ENCODE measurements around the gene RTL10.

Gene RTL10, protein sequence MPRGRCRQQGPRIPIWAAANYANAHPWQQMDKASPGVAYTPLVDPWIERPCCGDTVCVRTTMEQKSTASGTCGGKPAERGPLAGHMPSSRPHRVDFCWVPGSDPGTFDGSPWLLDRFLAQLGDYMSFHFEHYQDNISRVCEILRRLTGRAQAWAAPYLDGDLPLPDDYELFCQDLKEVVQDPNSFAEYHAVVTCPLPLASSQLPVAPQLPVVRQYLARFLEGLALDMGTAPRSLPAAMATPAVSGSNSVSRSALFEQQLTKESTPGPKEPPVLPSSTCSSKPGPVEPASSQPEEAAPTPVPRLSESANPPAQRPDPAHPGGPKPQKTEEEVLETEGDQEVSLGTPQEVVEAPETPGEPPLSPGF

DNA sequence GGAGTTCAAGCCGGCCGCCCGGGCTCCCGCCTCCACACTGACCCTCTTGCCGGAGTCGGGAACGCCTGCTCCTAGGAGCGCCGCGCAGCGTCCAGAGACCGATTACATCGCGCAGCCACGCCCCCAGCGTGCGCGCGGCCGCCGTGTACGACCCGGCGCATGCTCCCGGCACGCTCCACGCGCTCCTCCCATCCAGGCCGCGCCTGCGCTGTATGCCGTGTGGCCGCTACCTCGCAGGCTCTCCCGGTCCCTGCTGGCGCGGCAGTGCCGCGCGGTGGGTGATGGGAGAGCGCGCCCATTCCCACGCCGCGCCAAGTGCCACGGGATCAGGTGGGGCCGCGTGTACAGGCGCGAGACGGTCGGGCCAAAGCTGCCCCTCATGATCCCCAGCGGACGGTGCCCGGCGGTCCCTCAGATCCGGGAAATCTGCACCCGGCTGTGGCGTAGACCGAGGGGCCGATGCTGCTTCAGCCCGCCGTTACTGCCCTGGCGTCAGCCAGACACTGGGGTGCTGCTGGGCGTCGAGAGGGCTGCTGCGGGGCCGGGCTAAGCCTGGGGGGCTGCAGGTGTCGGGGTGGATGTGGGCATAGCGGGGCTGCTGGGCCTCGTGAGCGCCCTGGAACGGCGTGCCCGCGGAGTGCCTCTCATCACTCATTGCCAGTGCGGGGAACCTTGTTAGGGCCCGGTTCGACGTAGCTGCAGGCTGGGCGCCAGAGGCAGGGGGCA is at the start of gene RTL10, which contains the start of gene GNB1L:
RTL10 (minus strand) TSS at position 97 of the 726 bp plus-strand sequence. CDS start 2,613 bp downstream, outside the sequence.
GNB1L (minus strand) TSS at position 97 of the 726 bp plus-strand sequence. CDS start 33,519 bp downstream, outside the sequence.
- DNase-seq (ENCODE audit: low read depth) = peak; percentile 90

DNA sequence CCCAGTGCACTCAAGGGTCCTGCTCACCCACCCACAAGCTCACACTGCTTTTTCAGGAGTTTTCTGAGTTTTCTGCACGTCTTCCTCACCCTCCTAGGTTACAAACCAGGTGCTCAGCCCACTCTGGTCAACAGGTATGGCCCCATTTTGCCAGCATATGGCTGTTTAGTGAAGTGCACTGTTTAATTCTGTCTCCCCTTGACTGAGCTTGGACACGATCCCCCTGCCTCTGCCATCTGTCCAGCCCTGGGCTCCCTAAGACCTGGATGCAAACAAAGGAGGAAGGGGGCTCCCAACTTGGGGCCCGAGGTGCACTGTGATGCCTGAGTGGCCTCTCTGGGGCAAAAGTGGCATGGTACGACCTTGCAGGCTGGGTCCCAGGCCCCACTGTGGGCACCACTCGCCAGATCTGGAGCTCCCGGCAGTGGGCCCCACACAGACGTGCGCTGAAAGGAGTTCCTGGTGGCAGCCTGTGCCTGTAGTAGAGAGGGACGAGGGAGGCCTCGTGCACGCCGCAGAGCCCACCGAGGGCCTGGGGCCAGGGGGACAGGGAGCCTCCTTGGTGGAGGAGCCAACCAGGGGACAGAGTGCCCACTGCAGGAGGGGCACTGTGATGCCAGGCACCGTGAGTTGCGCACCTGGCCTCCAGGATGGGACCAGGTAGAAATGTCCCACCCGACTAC is 49.6 kb upstream of the RTL10 start:
- DNase-seq (ENCODE audit: low read depth) = no peak

DNA sequence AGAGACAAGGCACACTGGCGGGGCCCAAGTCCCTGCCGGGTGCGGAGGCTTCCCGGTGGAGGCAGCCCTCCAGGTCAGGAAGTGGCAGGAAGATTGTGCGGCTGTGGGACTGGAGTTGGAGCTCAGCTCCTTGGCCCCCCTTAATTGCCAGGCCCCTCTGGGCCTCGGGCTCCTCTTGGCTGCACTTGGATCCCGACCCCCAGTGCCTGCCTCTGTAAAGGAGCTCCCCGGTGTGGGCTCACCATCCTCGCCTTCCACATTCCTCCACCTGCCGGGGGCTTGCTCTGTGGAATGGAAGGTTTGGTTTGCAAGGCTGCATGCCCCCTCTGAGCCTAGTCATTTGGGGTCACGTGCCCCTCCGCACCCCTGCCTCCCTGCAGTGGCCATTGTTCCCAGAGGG is 48.8 kb upstream of the RTL10 start:
- DNase-seq (ENCODE audit: low read depth) = no peak

DNA sequence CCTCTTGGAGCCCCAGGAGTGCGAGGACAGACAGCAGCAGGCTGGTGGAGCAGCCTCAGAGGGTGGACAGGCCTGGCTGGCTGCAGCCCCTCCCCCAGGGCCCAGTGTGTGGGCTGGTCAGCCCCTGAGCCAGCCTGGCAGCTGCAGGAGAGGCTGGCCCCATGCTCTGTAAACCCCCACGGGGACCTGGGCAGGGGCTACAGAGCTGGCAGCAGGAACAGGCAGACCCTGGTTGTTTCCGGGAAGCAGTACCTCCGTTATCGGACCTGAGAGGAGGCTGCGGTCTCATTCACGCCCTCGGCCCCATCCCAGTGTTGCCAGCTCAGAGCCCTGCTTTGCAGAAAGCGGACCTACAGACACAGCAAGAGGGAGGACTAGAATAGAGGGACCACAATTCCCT is 48.4 kb upstream of the RTL10 start:
- no peak for DNase-seq (ENCODE audit: low read depth)

DNA sequence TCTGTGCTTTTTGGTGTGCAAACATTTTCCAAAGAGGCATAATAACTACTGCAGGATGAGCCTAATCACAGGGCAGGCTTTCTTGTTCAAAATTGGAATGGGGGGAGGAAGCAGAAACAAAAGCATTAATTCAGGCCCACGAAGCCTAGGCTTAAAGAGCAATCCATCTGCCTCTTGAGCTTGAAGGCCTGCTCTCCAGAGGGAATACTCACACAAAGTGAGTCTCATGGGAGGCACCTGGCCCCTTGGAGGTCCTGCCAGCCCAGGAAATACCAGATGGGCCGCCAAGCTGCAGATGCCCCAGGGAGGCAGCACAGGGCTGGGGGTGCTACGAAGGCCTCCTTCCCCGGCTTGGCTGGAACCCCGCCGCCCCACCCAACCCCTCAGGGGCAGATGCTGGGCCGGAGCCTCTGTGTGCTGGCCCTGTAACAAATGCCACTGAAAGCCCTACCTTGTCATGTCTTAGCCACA is 47.6 kb upstream of the RTL10 start:
- DNase-seq (ENCODE audit: low read depth) = no peak

DNA sequence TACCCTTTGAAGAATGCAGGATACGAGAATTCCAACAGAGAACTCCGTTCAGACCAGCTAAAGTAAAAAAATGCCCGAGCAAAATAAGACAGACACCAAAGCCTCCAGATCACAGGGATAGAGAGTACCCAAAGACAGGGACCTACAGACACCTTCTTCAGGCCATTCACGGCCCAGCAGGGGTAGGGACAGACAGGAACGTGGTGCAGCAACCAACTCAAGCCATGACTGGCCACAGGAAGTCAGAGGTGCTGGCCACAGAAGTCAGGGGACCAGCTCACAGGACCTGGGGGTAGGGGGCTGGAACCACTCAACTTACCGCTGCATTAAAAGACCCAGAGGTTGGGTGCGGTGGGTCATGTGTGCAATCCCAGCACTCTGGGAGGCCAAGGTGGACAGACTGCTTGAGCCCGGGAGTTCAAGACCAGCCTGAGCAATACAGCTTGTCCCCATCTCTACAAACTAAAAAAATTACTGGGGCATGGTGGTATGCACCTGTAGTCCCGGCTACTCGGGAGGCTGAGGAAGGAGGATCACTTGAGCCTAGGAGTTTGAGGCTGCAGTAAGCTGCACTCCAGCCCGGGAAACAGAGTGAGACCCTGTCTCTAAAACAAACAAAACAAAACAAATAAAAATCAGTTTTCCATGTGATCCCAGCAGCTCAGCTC is 47.0 kb upstream of the RTL10 start:
- DNase-seq (ENCODE audit: low read depth) = no peak

DNA sequence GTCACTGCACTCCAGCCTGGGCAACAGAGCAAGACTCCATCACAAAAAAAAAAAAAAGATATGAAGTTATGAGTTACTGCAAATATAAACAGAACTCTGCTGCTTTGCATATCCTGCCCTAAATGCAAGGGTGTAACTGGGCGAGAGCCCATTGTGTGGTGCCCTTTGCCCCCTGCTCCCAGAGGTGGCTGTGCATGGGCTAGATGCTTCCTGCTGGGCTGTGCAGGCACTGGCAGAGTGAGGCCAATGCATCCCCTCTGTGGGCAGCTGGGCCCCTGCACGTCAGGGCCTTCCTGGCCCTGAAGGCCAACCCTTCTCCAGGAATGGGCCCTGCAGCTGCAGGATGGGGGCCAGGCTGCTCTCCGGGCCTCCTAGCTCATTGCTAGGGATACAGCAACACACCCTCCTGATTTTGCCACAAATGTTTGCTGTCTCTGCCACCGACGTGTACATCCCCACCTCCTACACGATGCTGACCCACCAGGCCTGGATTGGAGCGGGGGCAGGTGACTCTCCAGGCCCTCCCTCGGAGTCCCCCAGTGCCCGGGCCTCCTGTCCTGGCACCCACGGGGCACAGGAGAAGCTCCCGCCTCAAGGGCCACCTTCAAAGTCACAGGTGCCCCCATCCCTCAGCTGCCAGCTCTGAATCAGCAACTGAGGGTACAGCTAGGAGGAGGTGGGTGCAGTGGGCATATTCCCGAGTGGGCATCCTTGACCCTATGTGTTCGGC is 46.2 kb upstream of the RTL10 start:
- no peak for DNase-seq (ENCODE audit: low read depth)

DNA sequence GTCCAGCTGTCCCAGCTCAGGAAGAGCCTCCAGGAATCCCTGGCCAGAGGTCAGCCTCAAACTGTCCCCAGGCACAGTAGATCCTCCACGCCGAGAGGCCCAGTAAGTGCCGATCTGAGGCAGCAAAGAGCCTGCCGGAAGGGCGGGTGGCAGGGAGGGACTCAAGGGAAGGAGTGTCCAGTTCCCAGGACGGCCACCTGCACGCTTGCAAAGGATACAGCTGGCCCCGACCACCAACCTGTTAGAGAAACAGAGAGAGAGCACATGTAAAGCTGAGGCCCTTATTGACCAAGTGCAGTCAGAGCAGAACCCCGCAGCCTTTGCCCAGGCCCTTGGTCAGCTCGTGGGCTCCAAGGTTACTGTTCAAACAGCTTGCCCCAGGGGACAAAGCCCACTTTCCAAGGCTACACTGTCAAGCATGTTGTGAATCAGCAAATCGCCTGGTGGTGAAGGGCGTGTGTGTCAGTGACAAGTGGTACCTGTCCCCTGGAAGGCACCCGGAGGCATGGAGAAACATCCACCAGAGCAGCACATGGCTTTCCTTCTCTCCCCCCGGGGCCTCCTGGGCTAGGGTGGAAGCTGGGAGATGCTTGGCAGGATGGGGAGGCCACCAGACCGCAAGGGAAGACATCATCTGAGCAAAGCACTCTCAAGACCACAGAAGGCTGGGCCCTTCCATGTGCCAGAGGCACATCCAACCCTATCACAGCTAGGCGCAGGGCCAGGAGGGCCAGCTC is 44.3 kb upstream of the RTL10 start:
- DNase-seq (ENCODE audit: low read depth) = no peak

DNA sequence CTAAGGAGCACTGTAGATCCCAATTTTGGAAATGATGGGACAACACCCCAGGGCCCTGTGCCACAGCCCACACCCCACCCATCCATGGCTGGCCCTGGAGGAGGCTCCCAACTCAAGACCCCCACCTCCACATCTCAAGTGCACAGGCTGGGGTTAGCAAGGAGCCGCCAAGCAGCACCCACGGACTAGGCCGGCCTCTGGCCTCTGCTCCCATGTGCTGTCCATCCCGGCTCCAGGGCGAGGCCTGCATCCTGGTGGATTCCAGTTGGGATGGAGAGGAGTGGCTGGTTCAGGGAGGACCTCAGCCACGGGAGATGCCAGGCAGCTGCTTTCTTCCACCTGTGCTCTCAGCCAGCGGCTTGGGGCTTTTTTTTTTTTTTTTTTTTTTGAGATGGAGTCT is 43.5 kb upstream of the RTL10 start:
- DNase-seq (ENCODE audit: low read depth) = no peak

DNA sequence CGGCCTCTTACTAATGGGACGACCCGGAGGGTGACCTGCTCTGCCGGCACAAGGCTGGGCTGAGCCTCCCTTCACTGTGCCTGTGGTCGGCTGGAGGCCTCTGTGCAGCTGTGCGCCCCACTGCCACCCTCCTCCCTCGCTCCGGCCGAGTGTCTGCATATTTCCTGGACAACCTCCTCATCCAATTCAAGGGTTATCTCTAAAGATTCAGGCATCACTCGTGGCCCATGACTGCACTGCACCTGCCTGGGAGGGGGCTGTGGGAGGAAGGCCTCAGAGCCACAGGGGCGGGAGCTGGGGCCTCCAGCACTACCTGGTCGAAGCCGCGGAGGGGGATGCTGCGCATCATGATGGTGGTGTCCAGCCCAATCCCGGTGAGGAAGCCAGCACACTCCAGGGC is 43.1 kb upstream of the RTL10 start:
- no peak for DNase-seq (ENCODE audit: low read depth)

DNA sequence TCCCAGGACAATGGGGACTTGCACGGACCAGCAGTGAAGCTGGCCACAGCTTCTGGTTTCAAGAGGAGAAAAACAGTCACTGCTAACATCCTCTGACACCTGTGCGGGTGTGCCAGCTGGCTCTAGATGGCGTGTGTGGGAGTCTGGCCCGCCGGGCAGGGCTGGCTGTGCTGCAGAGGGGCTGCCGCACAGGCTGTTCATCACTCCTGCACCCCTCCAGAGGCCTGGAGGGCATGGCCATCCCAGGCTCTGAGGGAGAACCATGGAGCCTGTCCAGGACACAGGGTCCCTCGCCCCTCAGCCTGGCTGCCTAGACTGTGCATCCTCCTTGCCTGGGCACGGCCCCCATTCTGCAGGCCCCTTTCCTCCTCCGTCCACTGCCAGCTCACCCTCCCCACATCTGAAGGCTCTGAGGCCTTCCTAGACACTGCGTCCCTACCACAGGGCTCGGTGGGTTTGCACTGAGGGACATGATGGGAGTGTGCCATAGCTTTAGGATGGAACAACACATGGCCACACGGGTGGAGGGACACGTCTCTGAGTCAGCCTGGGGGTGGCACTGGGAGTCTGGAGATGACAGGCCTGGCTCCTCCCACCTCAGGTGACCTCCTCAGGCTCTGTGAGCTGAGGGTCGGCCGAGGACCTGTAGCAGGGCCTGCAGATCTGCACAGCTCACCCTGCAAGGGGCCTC is 42.1 kb upstream of the RTL10 start:
- no peak for DNase-seq (ENCODE audit: low read depth)

DNA sequence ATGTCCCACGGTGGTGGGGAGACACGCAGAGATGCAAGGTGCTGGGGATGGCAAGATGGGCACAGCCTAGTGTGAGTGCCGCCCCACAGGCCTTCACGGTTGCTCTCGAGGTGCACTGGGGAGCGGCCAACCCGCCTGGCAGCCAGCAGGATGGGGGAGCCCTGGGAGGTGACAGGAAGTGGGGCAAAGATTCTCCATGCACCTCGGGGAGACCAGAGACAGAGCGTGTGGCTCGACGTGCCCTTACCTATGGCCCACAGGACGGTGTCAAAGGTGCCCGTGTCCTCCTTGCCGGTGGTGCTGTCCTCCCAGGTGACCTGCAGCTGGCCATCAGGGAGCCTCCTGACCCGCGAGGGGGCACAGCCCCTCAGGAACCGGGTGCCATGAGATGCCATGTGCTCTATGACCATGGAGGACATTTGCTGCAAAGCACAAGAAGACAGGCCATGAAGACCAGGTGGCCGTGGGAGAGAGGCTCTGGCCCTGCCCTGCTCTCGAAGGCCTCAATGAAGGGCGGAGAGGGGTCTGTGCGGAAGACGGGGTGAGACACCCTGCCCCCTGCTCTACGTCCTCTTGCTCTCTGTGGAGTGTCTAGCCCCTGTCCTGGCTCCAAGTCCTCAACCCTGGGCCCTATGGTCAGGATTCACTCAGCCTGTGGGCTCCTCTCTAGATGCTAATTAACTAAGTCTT is 40.6 kb upstream of the RTL10 start:
- no peak for DNase-seq (ENCODE audit: low read depth)

DNA sequence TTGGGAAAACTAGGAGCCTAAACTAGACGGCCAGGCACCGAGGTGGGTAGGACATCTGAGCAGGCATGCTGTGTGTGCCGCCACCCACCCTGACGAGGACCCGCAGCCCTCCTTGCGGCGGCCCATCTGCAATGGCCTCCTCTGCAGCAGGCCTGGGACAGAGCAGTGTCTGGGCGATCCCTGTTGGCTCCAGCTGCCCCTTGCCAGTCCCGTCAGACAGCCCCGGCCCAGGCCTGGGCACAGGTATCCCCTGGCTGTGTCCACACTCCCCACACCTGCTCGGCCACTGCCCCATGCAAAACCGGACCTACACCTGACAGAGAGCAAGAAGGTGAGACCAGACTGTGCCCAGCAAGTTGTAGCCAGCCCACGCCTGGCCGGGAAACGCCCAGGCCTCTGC is 38.7 kb upstream of the RTL10 start:
- no peak for DNase-seq (ENCODE audit: low read depth)

DNA sequence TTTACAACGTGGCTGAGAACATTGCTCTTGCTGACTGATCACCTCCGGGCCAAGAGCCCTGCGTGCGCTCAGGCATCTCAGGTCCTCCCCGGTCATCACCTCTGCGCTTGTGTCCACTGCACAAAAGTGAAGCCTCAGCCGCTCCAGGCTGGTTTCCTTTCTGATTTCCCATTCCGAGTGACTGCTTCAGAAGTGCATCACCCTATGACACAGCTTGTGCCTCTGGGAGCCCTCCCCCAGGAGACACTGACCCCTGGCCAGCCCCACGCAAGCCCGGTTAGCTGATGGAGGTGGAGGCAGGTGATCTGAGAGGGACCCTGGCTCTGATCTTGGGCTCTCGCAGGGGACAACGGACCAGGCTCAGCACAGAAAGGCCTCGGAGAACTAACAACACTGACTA is 38.3 kb upstream of the RTL10 start:
- DNase-seq (ENCODE audit: low read depth) = no peak

DNA sequence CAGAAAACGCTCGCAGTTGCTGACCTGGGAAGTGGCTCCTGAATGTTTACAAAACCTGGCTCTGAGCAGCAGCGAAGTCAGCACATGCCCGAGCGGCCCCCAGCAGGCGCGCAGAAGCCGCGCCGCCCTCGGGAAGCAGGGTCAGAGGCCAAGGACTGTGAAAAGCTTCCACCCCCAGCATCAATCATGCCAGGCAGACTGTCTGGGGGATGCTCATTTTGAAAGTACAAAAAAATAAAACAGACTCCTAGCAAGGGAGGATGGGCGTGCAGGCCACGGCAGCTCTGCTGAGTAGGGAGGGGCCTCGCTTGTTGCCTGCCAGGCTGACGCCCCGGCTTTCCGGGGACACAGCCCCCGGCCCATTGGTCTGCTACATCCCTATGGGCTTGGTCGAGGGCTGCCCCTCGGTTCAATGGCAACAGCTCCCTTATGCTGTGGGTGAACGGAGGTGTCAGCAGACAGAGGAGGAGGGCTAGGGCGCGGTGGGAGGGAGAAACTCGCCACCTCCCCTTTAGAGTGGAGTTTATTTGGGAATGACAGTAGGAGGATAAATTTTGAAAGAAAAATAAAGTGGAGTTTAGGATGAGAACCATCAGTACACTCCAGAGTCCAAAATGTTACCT is 37.7 kb upstream of the RTL10 start:
- peak; percentile 32 for DNase-seq (ENCODE audit: low read depth)

DNA sequence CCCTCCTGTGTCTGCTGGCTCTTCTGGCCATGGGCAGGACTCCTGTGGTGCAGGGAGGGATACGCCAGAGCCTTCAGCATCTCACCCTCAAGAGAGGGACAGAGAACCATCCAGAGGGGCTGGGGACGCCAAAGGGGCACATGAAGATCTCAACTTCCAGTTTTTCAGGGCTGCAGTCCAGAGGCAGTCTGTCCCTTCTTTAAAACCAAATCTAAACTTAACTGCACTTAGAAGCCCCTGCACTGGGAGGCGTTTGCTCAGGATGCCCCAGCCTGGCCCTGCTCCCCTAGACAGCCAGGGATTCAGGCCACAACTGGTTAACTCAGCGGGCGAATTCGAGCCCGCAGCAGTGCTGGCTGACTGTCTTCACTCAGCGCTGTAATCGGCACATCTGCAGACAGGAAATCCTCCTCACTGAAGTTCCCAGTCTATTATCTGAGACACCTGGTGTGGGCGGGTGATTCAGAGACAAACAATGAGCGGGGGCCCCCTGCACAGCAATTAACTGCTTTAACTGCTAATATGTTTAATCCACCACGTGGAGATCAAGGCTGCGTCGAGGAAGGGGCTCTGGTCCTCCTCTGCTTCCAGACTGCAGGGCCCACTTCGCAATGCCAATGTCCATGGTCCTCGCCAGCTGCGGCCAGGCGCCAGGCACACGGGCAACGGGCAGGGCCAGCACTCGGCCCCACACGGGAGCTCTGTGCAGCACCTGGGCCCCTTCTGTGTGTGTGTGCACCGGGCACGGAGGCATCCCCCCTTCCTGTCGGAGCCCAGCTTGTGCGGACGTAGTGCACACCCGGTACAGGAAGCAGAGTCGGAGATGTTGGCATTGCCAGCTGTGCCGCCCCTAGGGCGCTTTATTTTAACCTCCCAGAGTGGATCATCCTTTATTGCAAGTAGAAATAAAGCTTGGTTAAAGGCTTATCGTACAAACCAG is 36.9 kb upstream of the RTL10 start:
- peak; percentile 76 for DNase-seq (ENCODE audit: low read depth)

DNA sequence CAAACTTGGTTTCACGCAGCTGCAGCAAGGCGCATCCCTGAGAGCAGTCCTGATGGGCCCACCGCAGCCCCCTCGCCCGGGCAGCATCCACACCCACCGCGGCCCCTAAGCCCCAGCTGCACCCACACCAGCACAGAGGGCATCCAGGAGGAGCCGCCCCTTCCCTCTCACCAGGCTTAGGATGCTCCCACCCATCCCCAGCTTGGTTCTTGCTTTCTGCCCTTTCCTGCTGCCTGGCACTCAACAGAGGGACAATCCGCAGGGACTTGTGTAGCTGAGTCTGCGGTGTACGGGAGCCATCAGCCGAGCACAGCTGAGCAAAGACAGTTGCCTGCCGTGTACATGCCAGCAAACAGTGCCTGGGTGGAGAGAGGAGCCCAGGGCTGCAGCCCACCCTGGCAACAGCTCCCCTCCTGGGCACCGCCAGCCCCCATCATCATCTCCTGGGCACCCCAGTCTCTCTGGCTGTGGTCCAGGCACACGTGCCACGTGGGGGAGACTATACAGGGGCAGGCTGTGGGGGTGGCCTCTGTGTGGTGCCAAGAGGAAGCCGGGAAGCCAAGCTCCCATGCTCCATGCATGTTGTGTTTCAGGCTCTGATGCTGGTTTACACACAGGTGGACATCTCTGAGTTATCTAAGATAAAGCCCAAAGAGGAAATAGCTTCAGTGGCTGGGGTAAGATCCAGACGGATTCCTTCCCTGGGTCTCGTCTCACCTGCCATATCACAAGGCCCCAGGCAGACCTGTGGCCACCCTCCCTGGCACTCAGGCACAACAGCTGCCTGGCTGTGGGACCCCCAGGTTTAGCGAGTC is 36.0 kb upstream of the RTL10 start:
- DNase-seq (ENCODE audit: low read depth) = no peak

Measured in activated gamma-delta T cell treated with anti-CD3 and anti-CD28 coated beads, Interleukin-2, amount 50 U/mL, for 16 hours (primary cell).